Activated T-helper 1 cell treated with anti-CD3 and anti-CD28 coated beads, Interleukin-12 subunit alpha, Interleukin-12 subunit beta, Interleukin-2, Interleukin-4 antibody, amounts not matched to agents 30 ng/mL and 10 ng/mL and 1 ng/mL, durations not matched to agents 14 hours and 24 hours and 36 hours (primary cell): ENCODE measurements around the gene NTF4. TPM values are rescaled to one million over a fixed set of nuclear protein-coding genes. Genes with fewer than 3 reads are reported as not detected.

ENCODE experiments used
- DNase-seq: peaks from one replicate; pipeline ENCODE4 v3.0.0; 2021; ENCODE audit warnings: low spot score
- H3K27ac Mint-ChIP-seq: one replicate; pipeline ENCODE4 v1.8.0; 2021; ENCODE audit warnings: mild to moderate bottlenecking, mixed read lengths
- H3K27me3 Mint-ChIP-seq: one replicate; pipeline ENCODE4 v1.8.0; 2022; ENCODE audit warnings: mild to moderate bottlenecking, moderate library complexity, mixed read lengths; ENCODE audit not compliant: insufficient read depth
- H3K36me3 Mint-ChIP-seq: one replicate; pipeline ENCODE4 v1.8.0; 2021; ENCODE audit warnings: low read depth, mixed read lengths
- H3K4me1 Mint-ChIP-seq: one replicate; pipeline ENCODE4 v1.8.0; 2021; ENCODE audit warnings: low read depth, mixed read lengths
- H3K4me3 Mint-ChIP-seq: one replicate; pipeline ENCODE4 v1.8.0; 2021; ENCODE audit warnings: mild to moderate bottlenecking, moderate library complexity, mixed read lengths
- H3K9me3 Mint-ChIP-seq: one replicate; pipeline ENCODE4 v1.8.0; 2021; ENCODE audit warnings: mixed read lengths
- intact Hi-C: fragments of 100-400 bp; cut with micrococcal nuclease; formaldehyde crosslinking; loops from one replicate; pipeline ENCODE4 v1.15.1; 2024
- total RNA-seq: library from RNA; stranded (reverse); gene quantifications from 2 replicates; pipeline ENCODE4 v1.2.3, GENCODE V29; 2022

The NTF4 gene
- total RNA-seq: not detected in 2 replicates

GRCh38 chr19:49064768-49065611 is at the start of gene NTF4:
Gene NTF4 (minus strand): TSS chr19:49064818. CDS start chr19:49061997, 2,821 bp downstream.
- Mint-ChIP-seq H3K4me1 (no peaks in the 10 kb centered on the region), H3K4me3 (peak within 1 kb of the TSS; percentile 13), H3K27ac (peak within 1 kb of the TSS; percentile 10), H3K9me3 (no peaks in the 10 kb centered on the region), H3K36me3 (no peaks in the 10 kb centered on the region), H3K27me3 (peaks cover 62% of the 10 kb centered on the region)
- no peak for DNase-seq
- intact Hi-C loops: no loop called here

- intact Hi-C loops: loop anchor here (1.0 to 10.0 kb wide), 4 partner anchors 14 to 479 kb away; partner anchors contain the start of genes DBP and SNRNP70
- Mint-ChIP-seq H3K27ac (peak within 1 kb of the TSS; percentile 53), H3K4me3 (peak within 1 kb of the TSS; percentile 85), H3K9me3 (no peaks in the 10 kb centered on the region), H3K36me3 (peaks cover 4% of the 10 kb centered on the region), H3K4me1 (peaks cover 32% of the 10 kb centered on the region), H3K27me3 (peaks cover 2% of the 10 kb centered on the region)
- peak; percentile 74 for DNase-seq
Observed at GRCh38 chr19:49113762-49114629, 49.4 kb upstream of the NTF4 start, which contains the start of gene LIN7B. Gene LIN7B (plus strand): TSS chr19:49114370. CDS start chr19:49114405, 35 bp downstream.

- DNase-seq: no peak
- Mint-ChIP-seq H3K36me3 (peaks cover 21% of the 10 kb centered on the region), H3K4me3 (no peak overlapping the region), H3K4me1 (peaks cover 18% of the 10 kb centered on the region), H3K9me3 (no peaks in the 10 kb centered on the region), H3K27me3 (peaks cover 2% of the 10 kb centered on the region), H3K27ac (no peak overlapping the region)
- intact Hi-C loops: loop anchor here (10.0 kb wide), 2 partner anchors 387 to 477 kb away; partner anchors contain the start of gene DBP
Observed at GRCh38 chr19:49111218-49111998, 46.8 kb upstream of the NTF4 start.

- Mint-ChIP-seq H3K9me3 (no peaks in the 10 kb centered on the region), H3K27me3 (no peaks in the 10 kb centered on the region), H3K4me1 (peaks cover 15% of the 10 kb centered on the region), H3K27ac (no peak overlapping the region), H3K36me3 (peaks cover 21% of the 10 kb centered on the region), H3K4me3 (no peak overlapping the region)
- intact Hi-C loops: loop anchor here (10.0 kb wide), 2 partner anchors 386 to 476 kb away; partner anchors contain the start of gene DBP
- DNase-seq: no peak
Observed at GRCh38 chr19:49110567-49110966, 45.9 kb upstream of the NTF4 start.

GRCh38 chr19:49109569-49110233 is 45.1 kb upstream of the NTF4 start:
- no peak overlapping the region for H3K4me3 Mint-ChIP-seq
- H3K27ac Mint-ChIP-seq: no peak overlapping the region
- no peaks in the 10 kb centered on the region for H3K9me3 Mint-ChIP-seq
- intact Hi-C loops: loop anchor here (10.0 kb wide), 2 partner anchors 385 to 475 kb away; partner anchors contain the start of gene DBP
- H3K36me3 Mint-ChIP-seq: peaks cover 27% of the 10 kb centered on the region
- no peaks in the 10 kb centered on the region for H3K27me3 Mint-ChIP-seq
- DNase-seq: no peak
- peaks cover 15% of the 10 kb centered on the region for H3K4me1 Mint-ChIP-seq

- Mint-ChIP-seq H3K27me3 (no peaks in the 10 kb centered on the region), H3K4me3 (no peak overlapping the region), H3K4me1 (peaks cover 15% of the 10 kb centered on the region), H3K27ac (peak overlapping the region; percentile 62), H3K9me3 (no peaks in the 10 kb centered on the region), H3K36me3 (peaks cover 28% of the 10 kb centered on the region)
- intact Hi-C loops: no loop called here
- no peak for DNase-seq
Observed at GRCh38 chr19:49109051-49109450, 44.4 kb upstream of the NTF4 start.

- intact Hi-C loops: no loop called here
- Mint-ChIP-seq H3K4me3 (no peak overlapping the region), H3K27ac (no peak overlapping the region), H3K9me3 (no peaks in the 10 kb centered on the region), H3K36me3 (peaks cover 28% of the 10 kb centered on the region), H3K27me3 (no peaks in the 10 kb centered on the region), H3K4me1 (peaks cover 6% of the 10 kb centered on the region)
- DNase-seq: no peak
Observed at GRCh38 chr19:49107625-49108459, 43.2 kb upstream of the NTF4 start.

GRCh38 chr19:49106648-49107135 is 42.1 kb upstream of the NTF4 start:
- DNase-seq: peak; percentile 48
- no peaks in the 10 kb centered on the region for H3K9me3 Mint-ChIP-seq
- peaks cover 6% of the 10 kb centered on the region for H3K4me1 Mint-ChIP-seq
- no peak overlapping the region for H3K4me3 Mint-ChIP-seq
- no peaks in the 10 kb centered on the region for H3K27me3 Mint-ChIP-seq
- no peak overlapping the region for H3K27ac Mint-ChIP-seq
- H3K36me3 Mint-ChIP-seq: peaks cover 28% of the 10 kb centered on the region
- intact Hi-C loops: no loop called here

- intact Hi-C loops: no loop called here
- no peak overlapping the region for H3K4me3 Mint-ChIP-seq
- no peaks in the 10 kb centered on the region for H3K9me3 Mint-ChIP-seq
- peaks cover 41% of the 10 kb centered on the region for H3K36me3 Mint-ChIP-seq
- no peak overlapping the region for H3K27ac Mint-ChIP-seq
- peaks cover 6% of the 10 kb centered on the region for H3K4me1 Mint-ChIP-seq
- DNase-seq: no peak
- no peaks in the 10 kb centered on the region for H3K27me3 Mint-ChIP-seq
Observed at GRCh38 chr19:49104229-49104864, 39.7 kb upstream of the NTF4 start.

GRCh38 chr19:49103331-49104085 is 38.9 kb upstream of the NTF4 start:
- H3K27ac Mint-ChIP-seq: no peak overlapping the region
- H3K4me3 Mint-ChIP-seq: no peak overlapping the region
- peaks cover 39% of the 10 kb centered on the region for H3K36me3 Mint-ChIP-seq
- H3K27me3 Mint-ChIP-seq: no peaks in the 10 kb centered on the region
- intact Hi-C loops: no loop called here
- no peaks in the 10 kb centered on the region for H3K9me3 Mint-ChIP-seq
- DNase-seq: no peak
- H3K4me1 Mint-ChIP-seq: peaks cover 6% of the 10 kb centered on the region
